ENCODE results near the gene DNASE1L2. TPM values are rescaled to one million over a fixed set of nuclear protein-coding genes. Genes with fewer than 3 reads are reported as not detected.

The DNASE1L2 gene
- total RNA-seq, 1 donor from 2014 or later = 0.26 TPM

DNA sequence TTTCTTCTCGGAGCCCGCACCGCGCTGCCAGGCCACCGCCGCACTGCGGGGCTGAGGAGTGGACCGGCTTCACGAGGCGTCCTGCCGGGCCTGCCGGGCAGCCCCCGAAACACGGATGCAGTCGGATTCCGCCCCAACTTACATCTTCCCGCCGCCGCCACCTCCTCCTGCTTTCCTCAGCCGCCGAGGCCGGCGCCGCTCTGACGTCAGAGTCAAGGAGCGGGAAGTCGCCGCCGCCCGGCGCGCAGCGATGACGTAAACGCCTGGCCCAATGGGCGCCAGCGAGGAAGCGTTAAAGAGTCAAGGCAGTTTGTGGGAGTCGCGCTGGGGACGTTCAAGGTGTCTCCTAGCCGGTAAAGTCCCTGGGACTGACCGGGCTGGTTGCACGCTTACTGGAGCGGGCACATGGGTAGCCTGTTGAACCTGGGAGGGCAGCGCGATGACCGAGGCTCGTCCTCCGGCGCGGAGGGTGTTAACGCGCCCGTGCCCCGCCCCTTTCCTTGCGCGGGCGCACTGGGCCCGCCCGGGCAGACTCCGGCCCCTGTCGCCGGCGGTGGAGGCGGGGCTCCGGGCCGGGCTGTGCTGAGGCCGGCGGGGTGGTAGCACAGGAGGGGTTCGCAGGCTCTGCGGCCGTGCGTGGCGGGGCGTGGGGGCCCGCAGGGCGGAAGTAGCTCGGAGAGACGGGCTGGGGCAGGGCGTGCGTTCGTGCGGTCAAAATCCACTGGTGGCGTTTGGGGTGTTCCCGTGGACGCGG is 31.8 kb downstream of the DNASE1L2 start, which contains the start of gene RNPS1:
Gene RNPS1 (minus strand): TSS at position 214 of the 754 bp plus-strand sequence. CDS start 3,483 bp downstream, outside the sequence.
- peak; percentile 89 to 97 for DNase-seq (ENCODE audit: low read depth in 2 of 2)

DNA sequence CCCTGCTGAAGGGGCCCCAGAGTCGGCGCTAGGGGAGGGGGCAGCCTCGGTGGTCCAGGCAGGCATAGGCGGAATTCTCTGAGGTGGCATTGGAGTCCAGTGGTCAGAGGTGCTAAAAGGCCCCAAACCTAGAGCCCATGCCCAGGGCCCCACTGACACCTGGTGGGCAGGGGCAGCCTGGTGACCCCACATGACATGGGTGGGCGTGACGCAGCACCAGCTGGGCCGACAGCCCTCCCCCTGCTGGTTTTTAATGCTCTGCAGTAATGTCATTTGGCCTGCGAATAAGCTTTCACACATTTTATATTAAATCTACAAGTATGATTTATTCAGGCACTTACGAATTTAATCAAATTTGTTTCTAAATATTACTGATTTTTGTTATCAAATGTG is 33.8 kb downstream of the DNASE1L2 start:
- DNase-seq (ENCODE audit: low read depth in 2 of 2) = no peak

DNA sequence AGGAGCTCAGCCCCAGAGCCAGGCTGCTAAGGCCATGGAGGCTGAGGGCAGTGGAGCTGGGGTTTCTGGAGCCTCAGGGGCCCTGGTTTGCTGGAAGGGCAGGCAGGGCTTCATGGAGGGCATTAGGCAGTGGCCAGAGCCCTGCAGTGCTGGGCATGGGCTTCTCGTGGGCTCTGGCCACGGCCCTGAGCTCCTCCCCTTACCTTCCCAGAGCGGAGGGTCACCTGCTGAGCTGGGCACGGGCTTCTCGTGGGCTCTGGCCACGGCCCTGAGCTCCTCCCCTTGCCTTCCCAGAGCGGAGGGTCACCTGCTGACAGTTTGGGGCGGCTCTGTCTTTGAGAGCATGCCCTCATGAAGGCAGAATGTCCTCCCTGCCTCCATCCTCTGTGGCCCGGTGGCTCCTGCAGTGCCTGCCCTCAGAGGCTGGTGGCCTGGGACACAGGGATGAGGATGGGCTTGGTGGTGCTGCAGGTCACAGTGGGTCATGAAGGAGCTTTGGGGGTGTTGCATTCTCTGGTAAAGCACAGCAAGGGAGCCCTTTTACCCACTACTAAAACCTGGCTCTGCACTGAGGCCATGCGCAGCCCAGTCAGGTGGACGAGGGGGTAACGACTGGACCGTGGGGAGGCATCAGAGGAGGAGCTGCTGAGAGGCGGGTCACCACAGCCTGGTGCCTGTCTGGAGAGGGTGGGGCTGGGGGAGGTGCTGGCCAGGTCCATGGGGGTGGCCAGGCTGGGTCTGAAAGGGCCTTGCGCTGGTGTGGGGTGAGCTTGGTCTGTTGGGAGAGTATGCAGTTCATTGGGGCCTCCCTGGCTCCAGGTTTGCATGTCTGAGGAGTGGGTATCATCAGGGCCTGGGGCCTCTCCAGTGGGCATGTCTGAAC is 34.6 kb downstream of the DNASE1L2 start:
- no peak for DNase-seq (ENCODE audit: low read depth in 2 of 2)

DNA sequence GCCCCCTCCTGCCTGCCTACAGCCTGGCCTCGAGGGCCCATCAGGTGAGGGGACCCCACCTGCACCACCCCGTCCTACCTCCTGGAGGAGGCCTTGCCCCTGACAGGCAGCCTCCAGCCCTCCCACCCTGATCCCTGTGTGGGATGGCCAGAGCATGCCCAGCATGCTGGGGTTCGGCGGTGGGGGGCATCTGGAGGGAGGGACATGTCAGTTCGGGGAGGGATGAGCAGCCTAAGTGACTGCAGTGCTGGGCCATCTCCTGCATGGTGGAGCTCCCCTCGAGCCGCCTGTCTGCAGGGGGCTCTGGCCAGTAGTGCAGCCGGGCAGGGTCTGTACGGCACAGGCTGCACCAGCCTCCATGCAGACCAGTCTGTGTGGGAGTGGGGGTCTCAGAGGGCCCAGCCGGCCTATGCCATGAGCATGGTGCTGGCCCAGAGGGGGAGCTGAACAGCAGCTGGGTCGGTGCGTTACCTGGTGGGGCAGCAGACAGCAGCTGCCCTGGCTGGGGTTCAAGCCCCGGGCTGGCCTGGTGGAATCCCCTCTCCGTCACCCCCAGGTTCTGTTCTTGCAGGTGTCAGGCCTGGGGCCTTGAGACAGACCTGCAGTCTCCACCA is 35.7 kb downstream of the DNASE1L2 start:
- DNase-seq (ENCODE audit: low read depth in 2 of 2) = no peak

DNA sequence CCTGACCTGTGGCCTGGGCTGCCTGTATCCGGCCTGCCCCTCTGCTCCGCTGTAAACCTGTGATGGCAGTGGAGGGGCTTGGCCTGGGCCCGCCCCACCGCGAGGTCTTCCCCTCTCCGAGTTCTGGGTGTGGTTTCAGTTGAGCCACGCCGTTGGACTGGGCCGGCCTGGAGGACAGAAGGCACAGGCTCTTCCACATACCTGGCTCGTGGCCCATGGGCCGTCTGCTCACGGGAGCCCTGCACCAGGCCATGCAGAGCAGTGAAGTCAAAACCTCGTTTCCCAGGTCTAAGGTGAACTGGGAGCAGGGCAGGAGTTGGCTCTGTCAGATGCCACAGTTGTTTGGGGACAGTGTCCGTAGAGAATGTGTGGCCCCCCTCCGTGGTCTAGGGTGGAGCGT is 37.2 kb downstream of the DNASE1L2 start:
- DNase-seq (ENCODE audit: low read depth in 2 of 2) = no peak

DNA sequence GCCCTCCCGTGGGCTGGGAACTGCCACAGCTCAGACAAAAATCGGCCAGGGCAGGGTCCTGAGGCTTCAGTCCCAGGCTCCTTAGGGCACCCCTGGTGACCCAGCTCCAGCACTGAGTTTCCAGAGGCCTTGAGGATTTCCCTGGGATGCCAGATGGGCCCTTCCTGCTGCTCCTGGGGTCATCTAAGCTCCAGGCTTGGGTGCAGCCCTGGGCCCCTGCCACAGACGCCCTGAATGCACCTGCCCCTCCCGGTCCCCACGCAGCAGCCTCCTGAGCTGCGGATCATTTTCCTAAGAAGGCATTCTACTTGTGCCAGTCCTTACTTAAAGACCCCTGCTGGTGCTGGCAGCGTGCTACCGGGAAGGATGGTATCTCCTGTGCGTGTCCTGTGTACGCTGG is 37.7 kb downstream of the DNASE1L2 start:
- no peak for DNase-seq (ENCODE audit: low read depth in 2 of 2)

DNA sequence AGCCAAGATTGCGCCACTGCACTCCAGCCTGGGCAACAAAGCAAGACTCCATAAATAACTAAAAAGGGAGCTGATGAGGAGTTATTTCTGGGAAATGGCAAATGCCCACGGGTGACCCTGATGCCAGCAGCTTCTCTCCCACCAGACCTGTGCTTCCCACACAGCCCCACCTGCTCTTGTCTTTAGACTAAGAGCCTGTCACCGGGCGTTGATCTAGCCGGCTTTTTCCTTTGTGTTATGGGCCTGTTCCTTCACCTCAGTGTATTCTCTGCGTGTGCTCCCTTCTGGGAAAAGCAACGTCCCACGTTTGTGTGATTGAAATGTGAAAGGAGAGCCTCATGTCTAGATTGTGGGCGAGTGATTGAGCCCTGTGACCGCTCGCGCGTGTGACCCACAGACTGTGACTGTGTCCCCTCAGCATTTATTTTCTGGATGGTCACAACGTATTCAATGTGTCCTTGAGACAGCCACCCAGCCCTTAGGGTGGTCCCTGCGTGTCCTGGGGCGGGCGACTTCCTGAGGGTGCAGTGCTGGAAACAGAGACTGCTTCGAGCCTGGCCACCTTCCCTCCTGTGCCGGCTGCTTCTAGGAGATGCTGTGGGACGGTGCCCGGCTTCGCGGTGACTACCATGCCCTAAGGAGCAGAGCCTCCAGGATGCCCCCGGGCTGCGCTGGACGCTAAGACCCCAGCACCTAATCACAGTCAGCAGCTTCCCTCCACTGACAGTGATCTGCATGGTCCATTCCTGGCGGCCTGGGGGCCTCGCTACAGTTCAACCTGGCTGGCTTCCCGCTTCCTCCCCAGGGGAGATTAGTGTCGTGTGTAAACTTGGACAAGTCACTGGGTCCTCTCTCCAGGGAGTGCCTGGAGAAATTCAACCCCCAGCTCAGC is 39.5 kb downstream of the DNASE1L2 start:
- DNase-seq (ENCODE audit: low read depth in 2 of 2) = no peak

DNA sequence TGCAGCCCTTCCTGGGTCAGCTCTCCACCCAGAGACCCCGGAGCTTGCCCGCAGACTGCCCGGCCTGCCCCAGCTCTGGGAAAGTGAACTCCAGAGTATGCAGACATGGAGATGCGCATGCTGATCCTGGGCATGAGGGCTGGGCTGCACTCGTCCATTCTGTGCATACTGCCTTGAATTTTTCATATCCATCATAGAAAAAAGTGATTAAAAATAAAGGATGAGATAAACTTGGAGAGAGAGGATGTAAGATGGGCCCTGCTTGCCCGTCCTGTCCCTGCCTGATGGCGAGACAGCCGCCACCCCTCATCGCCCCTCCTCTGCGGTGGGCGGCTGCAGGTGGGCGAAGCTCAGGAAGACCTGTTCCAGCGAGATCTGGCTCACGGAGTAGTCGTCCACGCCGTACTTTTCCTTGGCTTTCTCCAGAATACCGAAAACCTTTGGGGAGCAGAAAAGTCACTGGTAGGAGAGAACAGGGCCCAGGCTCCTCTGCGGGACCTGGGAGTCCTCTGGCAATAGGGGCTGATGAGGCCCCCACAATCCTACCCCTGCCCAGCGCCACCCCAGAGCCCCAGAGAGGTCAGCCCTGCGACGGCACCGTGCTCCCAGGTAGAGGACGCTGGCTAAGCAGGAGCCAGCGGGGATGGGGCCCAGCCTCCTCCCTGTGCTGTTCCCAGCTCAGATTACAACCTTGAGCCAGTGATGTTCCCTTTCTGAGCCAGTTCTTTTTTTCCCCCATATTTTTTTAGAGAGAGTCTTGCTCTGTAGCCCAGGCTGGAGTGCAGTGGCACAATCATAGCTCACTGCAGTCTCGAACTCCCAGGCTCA is 40.3 kb downstream of the DNASE1L2 start:
- no peak for DNase-seq (ENCODE audit: low read depth in 2 of 2)

DNA sequence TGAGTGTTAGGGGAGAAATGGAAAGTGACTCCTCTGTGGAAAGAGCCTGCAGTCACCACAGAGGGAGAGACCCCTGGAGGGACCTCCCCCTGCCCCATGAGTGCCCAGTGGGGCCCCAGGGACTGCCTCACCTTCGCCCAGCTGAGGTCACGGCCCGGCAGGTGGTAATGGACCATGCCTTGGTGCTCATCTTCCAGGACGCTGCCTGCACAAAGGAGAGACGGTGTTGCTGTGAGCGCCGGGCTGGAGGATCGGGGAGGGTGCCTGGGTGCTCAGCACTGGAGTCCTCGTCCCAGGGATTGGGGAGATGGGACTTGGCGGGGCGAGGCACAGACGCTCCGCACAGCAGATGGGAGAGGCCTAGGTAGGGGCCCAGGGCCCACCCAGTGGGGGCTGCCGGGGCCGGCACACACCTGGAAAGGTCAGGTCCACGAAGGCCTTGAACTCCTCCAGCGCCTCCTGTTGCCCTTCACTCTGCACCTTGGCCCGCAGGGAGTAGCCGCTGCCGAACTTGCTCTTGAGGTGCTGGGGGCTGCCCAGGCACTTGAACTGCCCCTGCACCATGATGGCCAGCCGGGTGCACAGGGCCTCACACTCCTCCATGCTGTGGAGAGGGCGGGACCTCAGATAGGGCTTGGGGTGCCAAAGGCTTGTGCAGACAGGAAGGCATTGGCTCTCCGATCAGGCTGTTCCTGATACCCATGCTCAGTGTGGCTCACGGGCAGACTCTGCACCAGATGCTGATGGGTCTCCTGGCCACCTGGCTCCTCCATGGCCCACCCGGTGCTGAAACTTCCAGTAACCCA is 41.4 kb downstream of the DNASE1L2 start:
- DNase-seq (ENCODE audit: low read depth in 2 of 2) = no peak

DNA sequence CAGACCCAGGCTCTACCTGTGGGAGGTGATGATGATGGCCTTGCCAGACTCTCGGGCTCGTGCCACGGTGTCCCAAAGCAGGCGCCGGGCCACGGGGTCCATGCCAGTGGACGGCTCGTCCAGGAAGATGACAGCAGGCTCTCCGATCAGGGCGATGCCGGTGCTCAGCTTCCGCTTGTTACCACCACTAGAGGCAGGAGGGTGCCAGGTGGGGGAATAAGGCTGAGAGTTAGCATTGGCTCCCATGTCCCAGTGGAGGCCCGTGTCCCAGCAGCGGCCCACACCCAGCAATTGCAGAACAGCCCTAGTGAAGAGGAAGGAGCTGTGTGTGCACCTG is 42.0 kb downstream of the DNASE1L2 start:
- DNase-seq (ENCODE audit: low read depth in 2 of 2) = no peak

DNA sequence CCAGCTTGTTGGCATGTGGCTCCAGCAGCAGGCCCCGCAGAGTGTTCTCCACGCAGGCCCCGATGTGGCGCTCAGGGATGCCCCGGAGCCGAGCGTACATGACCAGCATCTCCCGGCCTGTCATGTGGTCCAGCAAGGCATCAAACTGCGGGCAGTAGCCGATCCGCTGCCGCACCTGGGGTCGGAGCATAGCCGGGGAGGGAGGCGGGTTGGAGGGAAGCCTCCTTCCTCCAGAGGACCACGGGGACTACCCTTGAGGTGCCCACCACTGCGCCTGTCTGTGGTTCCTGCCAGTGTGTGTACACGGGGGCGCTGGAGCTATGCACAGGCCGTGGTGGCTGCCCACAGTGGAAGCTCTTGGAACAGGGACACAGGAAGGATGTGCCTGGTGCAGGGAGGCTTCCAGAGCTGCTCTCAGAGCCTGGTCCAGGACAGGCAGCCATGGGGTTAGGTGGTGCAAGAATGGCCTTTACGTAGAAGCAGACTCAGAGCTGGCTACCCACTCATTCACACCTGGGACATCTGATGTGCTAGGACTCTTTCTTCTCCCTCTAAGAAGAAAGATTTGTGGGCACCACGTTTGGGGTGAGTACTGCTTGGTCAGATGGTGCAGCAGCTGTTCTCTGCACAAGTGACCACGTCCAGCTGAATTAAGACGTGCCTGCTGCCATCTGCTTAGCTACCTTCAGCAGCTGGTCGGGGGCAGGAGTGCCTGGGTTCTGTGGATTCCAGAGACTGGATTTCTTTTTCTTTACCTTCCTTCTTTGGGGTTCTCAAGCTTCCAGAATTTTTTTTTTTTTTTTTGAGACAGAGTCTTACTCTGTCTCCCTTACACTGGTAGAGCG is 42.9 kb downstream of the DNASE1L2 start:
- DNase-seq (ENCODE audit: low read depth in 2 of 2) = no peak

DNA sequence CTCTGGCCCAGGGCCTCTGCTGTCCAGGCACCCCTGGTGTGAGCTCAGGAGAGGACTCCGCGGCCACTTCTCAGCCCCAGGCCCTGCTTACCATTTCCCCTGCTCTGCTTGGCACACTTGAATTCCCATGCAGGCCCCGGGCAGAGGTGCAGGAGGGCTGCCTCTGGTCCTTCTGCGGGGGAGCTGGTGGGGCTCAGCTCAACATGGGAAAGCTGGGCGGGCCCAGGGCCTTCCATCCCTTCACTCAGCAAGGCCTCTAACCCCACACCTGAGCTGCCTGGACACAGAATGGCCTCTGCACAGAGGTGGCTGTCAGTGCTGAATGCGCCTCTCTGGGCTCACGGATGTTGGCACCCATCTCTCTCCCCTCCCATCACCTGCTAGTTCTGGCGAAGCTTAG is 44.2 kb downstream of the DNASE1L2 start:
- no peak for DNase-seq (ENCODE audit: low read depth in 2 of 2)

DNA sequence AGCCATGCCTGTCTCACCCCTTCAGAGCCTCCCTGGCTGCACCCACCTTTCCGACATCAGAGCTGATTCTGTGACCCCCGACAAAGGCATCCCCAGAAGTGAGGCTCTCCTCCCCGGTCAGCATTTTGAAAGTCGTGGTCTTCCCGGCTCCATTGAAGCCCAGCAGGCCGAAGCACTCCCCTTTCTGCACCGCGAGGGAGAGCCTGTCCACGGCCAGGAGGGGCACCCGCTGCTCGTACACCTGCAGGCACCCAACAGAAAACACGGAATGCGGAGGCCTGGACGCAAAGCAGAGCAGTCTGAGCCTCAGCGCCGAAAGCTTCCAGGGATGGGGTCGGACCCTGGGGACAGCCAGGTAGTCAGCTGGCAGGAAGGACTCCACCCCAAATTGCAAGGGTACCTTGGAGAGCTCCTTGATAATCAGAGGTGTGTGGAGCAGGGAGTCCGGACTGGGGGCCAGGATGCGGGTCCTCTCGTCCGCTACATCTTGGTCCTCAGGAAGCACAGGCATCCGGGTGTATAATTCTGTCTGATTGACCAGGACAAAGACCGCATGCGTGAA is 44.8 kb downstream of the DNASE1L2 start:
- no peak for DNase-seq (ENCODE audit: low read depth in 2 of 2)

DNA sequence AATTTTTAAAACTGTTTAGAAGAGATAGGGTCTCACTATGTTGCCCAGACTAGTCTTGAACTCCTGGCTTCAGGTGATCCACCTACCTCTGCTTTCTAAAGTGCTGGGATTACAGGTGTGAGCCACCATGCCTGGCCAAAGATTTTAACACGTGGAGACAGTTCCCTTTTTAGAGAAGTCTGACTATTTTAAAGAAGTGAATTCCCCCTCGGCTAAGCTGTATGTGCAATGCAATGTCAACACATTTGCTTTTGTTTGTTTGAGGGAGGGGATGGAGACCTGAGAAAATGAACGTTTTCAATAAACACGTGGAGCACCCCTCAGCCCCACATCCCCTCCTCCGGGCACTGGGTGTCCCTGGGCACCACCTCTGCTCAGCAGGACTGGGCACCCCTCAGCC is 46.0 kb downstream of the DNASE1L2 start:
- no peak for DNase-seq (ENCODE audit: low read depth in 2 of 2)

DNA sequence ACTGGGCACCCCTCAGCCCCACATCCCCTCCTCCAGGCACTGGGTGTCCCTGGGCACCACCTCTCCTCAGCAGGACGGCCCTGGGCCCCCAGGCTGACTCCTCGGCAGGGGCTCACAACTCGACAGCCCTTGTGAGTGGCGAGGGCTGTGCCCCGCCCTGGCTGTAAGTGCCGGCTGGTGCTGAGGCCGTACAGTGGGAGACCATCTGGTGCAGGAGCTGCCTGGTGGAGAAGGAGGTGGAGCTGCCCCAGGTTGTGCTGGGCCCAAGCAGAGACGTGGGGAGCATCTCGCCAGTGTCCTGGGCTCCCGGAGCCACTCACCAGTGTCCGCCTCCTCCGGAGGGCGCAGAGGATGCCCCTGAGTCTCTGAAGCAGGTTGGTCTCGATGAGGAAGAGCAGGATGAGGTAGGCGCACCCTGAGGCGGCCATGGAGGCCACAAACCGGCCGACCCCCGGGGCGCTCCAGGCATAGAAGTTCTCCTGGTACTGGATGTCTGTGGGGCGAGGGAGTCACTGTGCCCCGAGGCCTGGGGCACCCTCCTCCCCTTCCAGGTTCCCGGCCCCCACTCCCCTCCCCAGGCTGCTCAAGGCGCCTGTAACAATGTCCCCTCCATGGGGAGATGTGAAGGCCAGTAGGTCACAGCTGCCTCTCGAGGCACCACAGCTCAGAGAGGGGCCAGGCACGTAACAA is 46.8 kb downstream of the DNASE1L2 start:
- no peak for DNase-seq (ENCODE audit: low read depth in 2 of 2)

DNA sequence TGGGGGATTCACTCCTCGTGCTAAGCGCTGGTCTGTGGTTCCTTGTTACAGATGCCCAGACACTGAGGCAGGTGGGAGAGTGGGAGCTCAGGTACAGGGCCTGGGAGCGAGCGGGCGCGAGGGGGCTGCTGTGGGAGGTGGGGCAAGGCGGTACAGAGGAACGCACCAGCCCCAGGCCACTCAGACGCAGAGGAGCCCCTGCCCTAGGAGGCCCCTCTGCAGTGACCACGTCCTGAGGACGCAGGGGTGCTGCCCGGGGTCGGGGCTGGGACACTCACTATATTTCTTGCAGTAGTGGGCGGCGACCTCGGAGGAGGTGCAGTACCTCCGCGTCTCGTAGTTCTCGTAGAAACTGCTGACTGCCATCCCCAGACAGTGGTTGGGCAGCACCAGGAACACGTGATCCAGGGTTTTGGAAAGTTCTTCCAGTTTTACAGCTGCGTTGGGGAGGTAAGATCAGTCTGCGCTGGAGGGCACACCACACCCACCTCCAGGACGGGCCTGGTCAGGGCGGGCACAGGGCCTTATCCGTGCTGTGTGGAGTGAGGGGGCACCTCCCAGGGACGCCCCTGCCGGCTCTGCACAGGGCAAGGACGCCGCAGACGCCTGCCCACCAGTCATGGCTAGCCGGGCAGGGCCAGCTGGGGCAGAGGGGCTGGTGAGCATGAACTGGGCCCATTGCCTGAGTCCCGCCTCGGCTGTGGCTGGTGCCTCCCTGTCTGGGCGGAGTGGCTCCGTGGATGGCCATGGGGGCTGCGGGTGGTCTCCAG is 47.9 kb downstream of the DNASE1L2 start:
- DNase-seq (ENCODE audit: low read depth in 2 of 2) = no peak

Data from dermis microvascular lymphatic vessel endothelial cell (primary cell).